ENCODE results near the gene CHKA. TPM values are rescaled to one million over a fixed set of nuclear protein-coding genes. Genes with fewer than 3 reads are reported as not detected.

CHKA gene
- total RNA-seq, 6 experiments from 2014 or later, result 6.8 to 9.2 (median 7.8) TPM

DNA sequence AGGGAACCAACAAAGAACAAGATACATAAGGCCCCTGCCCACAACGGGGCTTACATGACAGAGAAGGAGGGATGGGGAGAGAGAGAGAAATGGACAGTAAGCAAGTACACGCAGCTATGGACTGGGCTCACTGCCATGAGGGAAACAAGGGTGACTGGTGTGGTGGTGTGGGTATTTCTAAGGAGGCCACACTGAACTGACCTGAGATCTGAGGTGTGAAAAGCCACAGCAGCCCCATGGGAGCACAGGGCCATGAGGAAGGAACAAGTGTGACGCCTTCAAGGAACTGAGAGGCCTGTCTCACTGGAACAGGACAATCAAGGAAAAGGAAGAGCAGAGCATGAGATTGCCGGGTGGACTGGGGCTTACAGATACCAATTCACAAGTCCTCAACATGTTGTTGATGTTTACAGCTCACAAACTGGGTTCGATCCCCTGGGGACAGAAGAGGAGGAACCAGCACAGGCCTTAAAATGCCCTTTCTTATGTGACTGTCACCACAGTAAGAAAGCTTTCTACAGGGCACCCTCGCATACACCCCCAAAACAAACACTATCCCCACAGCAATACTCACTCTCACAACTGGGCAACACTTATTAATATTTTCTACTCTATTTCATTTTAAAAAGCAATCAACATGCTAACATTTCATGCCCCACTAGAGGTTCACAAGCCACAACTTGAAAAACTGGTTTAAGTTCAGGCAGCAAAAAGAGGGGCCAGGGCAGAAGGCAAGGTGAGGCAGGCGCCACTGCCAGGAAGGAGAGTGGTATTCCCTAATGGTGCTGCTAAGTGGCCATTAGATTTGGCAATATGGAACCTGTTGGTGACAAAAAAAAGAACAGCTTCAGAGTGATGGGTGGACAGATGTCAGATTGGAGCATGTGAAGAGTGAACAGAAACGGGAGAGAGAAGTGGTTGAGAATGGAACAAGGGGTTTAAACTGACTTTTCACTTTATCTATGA lies 43.3 kb downstream of the CHKA start:
- Mint-ChIP-seq H3K27ac (no peak overlapping the region), H3K4me1 (ENCODE audit: low read depth) (no peaks in the 10 kb centered on the region), H3K9me3 (no peaks in the 10 kb centered on the region), H3K27me3 (ENCODE audit: insufficient read depth) (no peaks in the 10 kb centered on the region), H3K4me3 (no peak overlapping the region), H3K36me3 (ENCODE audit: low read depth) (peaks cover 5% of the 10 kb centered on the region)
- TF ChIP-seq, protein P1, sequence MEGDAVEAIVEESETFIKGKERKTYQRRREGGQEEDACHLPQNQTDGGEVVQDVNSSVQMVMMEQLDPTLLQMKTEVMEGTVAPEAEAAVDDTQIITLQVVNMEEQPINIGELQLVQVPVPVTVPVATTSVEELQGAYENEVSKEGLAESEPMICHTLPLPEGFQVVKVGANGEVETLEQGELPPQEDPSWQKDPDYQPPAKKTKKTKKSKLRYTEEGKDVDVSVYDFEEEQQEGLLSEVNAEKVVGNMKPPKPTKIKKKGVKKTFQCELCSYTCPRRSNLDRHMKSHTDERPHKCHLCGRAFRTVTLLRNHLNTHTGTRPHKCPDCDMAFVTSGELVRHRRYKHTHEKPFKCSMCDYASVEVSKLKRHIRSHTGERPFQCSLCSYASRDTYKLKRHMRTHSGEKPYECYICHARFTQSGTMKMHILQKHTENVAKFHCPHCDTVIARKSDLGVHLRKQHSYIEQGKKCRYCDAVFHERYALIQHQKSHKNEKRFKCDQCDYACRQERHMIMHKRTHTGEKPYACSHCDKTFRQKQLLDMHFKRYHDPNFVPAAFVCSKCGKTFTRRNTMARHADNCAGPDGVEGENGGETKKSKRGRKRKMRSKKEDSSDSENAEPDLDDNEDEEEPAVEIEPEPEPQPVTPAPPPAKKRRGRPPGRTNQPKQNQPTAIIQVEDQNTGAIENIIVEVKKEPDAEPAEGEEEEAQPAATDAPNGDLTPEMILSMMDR (IDR thresholded peaks at IDR 0.05), result no peak
- DNase-seq, result no peak

DNA sequence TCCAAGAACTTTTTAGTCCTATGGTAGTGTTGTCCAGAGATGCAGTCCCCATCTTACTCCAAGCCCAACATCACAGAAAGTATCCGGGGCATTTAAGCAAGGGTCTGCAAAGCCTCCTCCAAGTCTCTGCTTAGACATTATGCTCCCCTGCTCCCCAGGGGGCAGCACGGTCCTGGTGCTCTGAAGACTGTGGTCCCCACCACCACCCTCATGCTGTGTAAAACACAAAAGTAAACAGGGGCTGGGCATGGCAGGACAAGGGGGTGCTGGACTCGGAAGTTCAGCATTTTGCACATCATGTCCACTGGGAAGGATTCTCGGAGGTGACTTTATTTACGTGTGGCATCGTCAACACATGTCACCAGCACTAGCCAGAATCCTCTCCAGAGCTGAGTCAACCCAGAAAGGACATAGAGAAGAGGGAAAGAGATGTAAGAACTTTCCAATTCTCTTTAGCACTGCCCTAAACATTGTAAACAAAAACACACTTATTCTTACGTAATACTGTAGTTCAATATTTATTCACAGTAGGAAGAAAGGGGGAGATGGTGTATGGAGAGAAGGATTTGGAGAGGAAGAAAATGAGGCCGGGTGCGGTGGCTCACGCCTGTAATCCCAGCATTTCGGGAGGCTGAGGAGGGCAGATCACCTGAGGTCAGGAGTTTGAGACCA lies 44.7 kb downstream of the CHKA start:
- Mint-ChIP-seq H3K9me3 (no peaks in the 10 kb centered on the region), H3K36me3 (ENCODE audit: low read depth) (peaks cover 5% of the 10 kb centered on the region), H3K4me1 (ENCODE audit: low read depth) (no peaks in the 10 kb centered on the region), H3K27ac (no peak overlapping the region), H3K4me3 (no peak overlapping the region), H3K27me3 (ENCODE audit: insufficient read depth) (no peaks in the 10 kb centered on the region)
- TF ChIP-seq, protein P1 (IDR thresholded peaks at IDR 0.05), result peak; percentile 12; the same call in 1 of the 2 replicates
- DNase-seq, result no peak

DNA sequence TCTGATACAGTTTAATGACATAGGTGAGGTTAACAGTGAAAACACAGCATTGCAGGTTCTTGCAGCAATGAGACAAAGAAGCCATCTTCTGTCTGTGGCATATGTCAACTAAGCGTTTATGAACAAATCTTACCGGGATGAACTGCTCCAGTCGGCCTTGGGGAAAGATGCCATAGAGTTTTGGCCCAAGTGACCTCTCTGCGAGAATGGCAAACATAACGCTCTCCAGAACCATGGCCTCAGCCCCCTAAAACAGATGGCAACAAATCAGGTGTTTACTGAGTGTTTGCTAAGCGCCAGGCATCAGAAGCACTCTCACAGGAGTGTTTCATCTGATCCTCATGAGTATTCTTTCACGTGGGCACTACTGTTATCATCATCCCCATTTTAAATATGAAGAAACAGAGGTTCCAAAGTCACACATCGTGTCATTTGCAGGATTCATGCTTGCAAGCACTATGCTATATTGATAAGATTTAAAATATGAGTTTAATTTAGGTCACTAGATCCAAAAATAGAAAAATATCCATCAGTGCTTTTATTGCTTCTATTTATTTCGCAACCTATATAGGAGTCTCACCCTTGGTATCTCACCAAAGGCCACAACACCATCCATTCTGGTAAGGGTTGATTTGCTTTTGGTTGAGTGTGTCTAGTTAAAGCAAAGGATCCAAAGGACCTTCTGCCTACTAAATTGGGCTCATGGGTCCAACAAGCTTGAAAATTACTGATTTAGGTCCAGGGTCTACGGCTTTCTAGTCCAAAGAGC lies 46.4 kb downstream of the CHKA start:
- Mint-ChIP-seq H3K27me3 (ENCODE audit: insufficient read depth) (no peaks in the 10 kb centered on the region), H3K4me3 (no peak overlapping the region), H3K27ac (no peak overlapping the region), H3K9me3 (no peaks in the 10 kb centered on the region), H3K4me1 (ENCODE audit: low read depth) (no peaks in the 10 kb centered on the region), H3K36me3 (ENCODE audit: low read depth) (peaks cover 3% of the 10 kb centered on the region; the same call in 1 of the 2 replicates)
- TF ChIP-seq, protein P1 (IDR thresholded peaks at IDR 0.05), result no peak
- no peak for DNase-seq

DNA sequence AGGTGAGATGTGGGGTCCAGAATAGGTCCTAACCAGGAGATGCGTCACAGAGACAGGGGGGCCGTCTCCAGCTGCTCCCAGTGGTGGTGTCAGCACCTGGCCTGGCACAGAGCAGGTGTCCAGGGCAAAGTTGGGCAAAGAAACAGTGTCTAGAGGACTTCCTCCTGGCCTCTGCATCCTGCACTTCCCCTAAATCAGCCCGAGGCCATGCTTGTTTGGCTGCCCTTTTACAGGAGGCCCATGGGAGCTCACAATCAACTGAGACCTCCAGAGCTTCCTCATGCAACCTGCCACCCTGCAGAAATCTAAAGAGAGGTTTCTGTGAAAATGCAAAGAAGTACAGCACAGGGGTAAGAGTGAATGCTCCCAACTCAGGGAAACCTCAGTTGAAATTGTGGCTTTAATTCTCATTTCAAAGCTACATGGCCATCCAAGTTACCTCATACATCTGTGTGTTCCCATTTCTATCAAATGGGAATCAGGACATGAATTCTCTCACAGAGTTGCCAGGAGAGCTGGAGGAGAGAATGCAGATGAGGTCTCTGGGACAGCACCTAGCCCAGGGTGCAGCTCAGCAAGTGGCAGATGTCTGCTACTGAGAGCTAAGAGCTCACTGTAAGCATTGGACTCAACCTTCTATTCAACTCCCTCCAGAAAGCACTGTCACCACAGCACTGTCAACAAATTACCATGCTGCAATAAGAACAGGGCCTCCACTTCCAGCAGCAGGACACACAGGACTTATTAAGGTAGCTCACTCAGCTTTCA lies 49.7 kb downstream of the CHKA start:
- Mint-ChIP-seq H3K4me3 (no peak overlapping the region), H3K9me3 (no peaks in the 10 kb centered on the region), H3K27me3 (ENCODE audit: insufficient read depth) (no peaks in the 10 kb centered on the region), H3K27ac (no peak overlapping the region), H3K36me3 (ENCODE audit: low read depth) (peaks cover 9% of the 10 kb centered on the region; the same call in 1 of the 2 replicates), H3K4me1 (ENCODE audit: low read depth) (no peaks in the 10 kb centered on the region)
- DNase-seq, result no peak
- TF ChIP-seq, protein P1 (IDR thresholded peaks at IDR 0.05), result no peak

DNA sequence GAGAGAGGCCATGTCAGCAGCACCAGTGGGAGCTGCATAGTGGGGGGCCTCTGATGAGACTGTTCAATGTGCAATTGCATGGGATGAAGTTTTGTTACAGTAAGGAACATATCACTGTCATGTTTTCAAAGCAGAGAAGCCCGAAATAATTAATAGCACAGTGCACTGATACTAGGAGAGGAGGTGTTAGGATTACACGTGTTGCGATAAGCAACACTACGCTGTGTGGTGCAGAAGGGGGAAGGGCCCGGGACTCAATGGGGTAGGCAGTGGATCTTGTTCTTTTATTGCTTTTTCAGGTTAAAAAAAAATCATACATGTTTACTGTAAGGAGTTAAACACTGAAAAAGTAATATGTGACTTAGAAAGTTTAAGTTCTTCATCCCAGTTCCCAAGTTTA lies 53.2 kb downstream of the CHKA start:
- Mint-ChIP-seq H3K27me3 (ENCODE audit: insufficient read depth) (no peaks in the 10 kb centered on the region), H3K27ac (no peak overlapping the region), H3K4me3 (no peak overlapping the region), H3K9me3 (no peaks in the 10 kb centered on the region), H3K4me1 (ENCODE audit: low read depth) (no peaks in the 10 kb centered on the region), H3K36me3 (ENCODE audit: low read depth) (peaks cover 9% of the 10 kb centered on the region; the same call in 1 of the 2 replicates)
- no peak for DNase-seq
- TF ChIP-seq, protein P1 (IDR thresholded peaks at IDR 0.05), result no peak

All from HFFc6 (cell line).